HG02885 (cell line): ENCODE measurements around the gene P2RX5.
"Not testable (repeated sequence)": the region's sequence is repeated elsewhere in the genome, so short reads cannot be mapped to it uniquely, and the experiment has no call there.

ENCODE experiments used
- ATAC-seq: cut with Tn5 transposase; IDR thresholded peaks from one replicate; pipeline ENCODE4 v1.9.1; 2021; ENCODE audit warnings: mild to moderate bottlenecking; ENCODE audit not compliant: unreplicated experiment, poor library complexity

The P2RX5 gene

DNA sequence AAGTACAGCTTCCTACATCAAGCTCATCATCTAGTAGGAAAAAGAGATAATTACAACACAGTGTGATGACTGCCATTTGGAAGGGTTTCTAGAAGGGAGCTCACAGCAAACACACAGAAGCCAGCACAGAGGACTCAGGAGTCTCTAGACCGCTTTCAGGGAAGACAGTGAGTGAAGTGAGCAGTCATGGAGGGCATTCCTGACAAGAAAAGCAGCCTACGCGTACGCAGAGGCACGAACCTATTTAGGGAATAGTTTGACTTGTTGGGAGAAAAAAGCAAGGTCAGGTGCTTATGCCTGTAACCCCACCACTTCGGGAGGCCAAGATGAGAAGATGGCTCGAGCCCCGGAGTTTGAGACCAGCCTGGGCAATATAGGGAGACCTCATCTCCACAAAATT lies 19.3 kb upstream of the P2RX5 start:
- no peak for ATAC-seq

DNA sequence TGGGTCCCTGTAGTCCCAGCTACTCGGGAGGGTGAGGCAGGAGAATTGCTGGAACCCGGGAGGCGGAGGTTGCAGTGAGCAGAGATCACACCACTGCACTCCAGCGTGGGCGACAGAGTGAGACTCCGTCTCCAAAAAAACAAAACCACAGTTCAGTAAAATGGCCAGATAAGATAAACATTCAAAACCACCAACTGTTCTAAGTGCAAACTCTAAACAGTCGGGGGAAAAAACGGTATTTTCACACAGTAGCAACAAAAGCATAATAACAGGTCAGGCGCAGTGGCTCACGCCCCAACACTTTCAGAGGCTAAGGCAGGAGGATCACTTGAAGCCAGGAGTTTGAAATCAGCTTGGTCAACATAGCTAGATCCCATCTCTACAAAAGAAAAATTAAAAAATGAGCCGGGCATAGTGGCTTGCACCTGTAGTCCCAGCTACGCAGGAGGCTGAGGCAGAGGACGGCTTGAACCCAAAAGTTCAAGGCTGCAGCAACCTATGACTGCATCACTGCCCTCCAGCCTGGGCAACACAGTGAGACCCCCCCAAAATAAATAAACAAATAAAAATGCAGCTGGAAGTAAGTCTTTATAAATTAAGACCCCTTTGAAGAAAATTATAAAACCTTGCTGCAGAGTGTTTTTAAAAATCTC lies 17.0 kb upstream of the P2RX5 start:
- ATAC-seq: no peak

DNA sequence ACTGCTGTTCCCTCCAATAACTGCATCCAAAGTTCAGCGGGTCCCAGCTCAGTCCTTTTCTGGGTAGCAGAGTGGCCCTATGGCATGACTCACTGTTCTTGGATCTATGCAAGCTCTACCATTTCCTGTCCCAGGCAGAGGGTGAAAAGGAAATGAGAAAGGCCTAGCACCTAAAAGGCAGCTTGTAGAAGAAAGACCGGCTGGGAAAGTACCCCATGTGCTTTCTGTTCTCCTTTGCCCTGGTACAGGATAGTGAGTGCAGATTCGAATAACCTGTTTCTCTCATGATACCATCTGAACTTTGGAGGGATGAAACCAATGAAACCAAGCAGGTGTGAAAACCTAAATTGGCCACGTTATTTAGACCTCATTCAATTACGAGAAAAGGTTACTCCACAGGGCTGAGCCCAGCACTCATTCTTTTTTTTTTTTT lies 15.0 kb upstream of the P2RX5 start:
- ATAC-seq: peak; percentile 91

DNA sequence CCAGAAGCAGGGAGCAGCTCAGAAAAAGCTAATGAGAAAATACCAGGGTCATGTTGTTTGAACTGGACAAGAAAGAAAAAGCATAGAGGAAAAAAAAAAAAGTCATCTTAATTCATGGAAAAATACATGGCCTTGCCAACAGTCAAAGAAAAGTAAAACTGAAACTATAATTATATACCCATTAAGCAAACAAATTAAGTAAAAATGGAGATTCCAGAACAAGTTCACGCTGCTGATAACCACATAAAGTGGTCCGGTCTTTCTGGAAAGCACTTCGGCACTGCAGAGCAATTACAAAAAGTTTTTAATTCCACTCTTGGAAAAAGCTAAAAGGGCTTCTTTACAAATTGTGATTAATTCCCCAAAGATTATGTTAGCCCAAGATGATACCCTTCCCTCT lies 12.4 kb upstream of the P2RX5 start:
- no peak for ATAC-seq

DNA sequence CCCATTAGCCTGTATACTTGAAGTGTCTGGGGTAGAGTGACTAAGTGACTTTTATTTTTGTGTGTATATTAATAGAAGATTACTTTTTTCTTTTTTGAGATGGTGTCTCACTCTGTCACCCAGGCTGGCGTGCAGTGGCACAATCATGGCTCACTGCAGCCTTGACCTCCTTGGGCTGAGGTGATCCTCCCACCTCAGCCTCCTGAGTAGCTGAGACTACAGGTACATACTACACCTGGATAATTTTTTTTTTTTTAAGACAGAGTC lies 9.7 kb upstream of the P2RX5 start:
- ATAC-seq: not testable (repeated sequence)

DNA sequence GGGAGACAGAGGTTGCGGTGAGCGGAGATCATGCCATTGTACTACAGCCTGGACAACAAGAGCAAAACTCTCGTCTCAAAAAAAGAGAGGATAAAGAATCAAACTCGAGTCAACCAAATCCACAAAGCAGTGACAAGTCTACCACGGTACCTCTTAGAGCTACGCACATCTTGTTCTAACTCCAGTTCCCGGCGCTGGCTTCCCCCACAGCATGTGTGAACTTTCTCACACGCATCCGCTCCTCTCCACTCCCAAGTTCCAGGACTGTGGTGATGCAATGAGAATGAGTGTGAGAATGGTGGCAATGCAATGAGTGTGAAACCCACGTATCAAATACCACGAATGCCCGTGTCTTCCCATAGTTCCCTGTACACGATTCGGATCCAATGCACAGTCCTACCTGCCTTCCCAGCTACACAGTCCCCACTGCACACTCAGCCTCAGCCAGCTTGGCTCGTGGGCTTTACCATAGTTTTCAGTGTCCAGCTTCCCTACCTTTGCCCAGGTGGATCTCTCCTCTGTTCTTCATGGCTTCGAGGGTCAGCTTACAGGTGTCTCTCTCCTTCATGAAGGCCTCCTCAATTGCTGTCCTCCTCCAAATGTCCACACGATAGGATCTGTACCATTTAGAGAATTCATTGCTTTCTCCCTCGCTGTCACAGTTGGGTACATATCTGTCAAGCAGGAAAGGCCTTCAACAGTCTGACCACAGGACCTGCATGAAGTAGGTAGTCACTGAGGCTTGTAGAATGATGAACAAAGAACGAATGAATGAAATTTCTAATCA lies 9.2 kb upstream of the P2RX5 start:
- no peak for ATAC-seq

DNA sequence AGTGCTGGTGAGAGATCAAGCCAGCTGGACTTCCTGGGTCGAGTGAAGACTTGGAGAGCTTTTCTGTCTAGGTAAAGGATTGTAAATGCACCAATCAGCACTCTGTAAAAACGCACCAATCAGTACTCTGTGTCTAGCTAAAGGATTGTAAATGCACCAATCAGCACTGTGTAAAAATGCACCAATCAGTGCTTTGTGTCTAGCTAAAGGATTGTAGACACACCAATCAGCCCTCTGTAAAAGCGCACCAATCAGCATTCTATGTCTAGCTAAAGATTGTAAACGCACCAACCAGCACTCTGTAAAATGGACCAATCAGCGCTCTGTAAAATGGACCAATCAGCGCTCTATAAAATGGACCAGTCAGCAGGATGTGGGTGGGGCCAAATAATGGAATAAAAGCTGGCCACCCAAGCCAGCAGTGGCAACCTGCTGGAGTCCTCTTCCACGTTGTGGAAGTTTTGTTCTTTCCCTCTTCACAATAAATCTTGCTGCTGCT lies 6.1 kb upstream of the P2RX5 start:
- ATAC-seq: not testable (repeated sequence)

DNA sequence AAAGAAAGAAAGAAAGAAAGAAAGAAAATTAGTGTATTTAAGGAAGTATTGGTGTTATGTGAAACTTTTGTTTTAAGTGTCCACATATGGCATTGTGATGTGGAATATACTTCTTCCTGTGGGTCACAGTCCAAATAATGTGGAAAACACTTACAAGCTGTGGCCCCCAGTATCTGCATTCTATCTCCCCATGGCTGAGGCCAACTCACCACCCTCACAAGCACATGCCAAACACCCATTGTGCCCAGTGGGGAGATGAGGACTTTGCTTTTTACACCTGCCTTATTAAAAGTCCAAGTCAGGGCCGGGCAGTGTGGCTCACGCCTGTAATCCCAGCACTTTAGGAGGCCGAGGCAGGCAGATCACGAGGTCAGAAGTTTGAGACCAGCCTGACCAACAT lies 4.0 kb upstream of the P2RX5 start:
- ATAC-seq: no peak

DNA sequence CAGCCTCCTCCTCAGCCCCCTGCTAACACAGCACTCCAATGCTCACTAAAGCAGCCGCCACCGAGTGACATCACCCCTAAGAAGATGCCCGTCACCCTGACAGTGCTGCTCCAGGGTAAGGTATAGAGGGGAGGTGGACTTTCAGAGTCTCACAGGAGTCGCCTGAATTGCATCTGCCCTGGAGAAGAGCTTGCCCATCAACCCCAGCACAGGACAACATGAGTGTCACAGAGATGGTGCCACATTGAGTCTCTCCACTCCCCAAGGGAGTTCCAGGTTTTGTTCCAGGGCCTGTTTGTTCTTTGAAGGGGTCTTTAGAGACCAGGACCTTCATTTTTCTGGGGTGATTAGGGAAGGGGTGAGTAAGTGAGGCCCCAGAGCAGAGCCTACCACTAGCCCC lies 2.2 kb upstream of the P2RX5 start:
- ATAC-seq: no peak

DNA sequence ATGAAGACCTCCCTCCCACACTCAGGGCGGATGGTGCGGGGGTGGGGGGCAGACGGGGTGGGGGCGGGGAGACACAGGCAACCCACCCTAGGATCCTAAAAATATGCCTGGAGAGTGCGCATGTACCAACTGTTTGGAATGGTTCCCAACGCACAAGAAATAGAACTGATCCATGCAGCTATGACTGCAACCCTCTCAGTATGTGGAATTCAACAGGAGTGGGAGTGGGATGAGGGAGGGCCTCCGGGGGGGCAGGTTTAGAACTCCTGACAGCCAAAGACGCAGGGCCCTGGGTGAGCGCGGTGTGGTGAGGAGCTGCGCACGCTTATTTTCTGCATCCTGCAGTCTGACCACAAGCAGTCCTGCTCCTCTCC lies 1.1 kb upstream of the P2RX5 start:
- ATAC-seq: no peak

DNA sequence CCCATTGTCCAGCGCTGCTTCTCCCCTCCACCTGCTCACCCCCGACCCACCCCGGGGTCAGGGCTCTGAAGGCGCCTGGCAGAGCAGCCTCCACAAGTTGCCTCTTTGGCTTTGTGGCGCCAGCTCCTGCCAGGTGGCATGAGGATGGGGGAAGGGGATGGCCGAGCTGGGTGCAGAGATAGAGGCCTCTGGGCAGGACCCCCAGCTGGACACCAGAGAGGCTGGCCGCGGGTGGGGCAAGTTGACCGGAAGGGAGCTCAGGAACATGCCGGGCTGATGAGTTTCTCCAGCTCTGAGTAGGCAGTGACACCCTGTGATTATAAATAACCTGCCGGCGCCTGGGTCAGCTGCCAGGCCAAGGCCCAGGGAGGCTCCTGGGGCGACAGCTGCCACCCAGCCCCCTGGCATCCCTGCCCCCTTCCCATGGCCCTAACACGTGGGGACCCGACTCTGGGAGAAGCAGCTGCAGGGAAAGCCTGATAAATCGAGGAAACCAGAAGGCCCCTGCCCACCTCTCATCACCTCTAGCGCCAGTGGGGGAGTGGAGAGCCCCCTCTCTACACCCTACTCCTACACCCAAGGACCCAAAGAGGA lies 729 bp downstream of the P2RX5 start:
- ATAC-seq: no peak

DNA sequence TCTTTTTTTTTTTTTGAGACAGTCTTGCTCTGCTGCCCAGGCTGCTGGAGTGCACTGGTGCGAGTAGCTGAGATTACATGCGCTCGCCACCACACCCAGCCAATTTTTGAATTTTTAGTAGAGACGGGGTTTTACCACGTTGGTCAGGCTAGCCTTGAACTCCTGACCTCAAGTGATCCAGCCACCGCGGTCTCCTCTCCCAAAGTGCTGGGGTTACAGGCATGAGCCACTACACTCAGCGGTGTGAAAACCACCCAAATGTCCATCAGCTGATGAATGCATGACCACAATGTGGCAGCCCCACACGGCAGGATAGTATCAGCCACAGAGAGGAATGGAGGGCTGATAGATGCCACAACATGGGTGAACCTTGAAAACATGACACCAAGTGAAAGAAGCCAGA lies 2.1 kb downstream of the P2RX5 start:
- peak; percentile 41 for ATAC-seq

DNA sequence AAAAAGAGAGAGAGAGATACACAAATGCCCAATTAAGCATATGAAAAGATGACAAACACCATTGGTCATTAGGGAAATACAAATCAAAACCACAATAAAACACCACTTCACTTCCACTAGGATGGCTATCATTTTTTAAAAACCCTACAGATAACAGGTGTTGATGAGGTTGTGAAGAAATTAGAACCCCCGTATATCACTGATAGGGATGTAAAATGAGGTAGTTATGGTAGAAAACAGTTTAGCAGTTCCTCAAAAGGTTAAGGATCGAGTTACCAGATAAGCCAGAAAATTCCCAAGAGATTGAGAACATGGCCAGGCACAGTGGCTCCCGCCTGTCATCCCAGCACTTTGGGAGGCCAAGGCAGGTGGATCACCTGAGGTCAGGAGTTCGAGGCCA lies 2.8 kb downstream of the P2RX5 start:
- ATAC-seq: no peak

DNA sequence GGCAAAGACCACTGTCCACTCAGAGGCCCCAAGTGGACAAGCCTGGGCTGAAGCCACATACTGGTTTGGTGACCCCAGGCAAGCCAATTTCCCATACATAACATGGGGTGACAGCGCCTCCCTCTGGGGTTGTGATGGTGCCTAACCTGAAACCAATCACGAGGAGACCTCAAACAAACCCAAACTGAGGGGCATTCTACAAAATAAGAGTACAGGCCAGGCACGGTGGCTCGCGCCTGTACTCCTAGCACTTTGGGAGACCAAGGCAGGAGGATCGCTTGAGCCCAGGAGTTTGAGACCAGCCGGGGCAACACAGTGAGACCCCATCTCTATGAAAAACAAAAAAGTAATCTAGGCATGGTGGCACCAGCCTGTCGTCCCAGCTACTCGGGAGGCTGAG lies 3.6 kb downstream of the P2RX5 start:
- ATAC-seq: no peak

DNA sequence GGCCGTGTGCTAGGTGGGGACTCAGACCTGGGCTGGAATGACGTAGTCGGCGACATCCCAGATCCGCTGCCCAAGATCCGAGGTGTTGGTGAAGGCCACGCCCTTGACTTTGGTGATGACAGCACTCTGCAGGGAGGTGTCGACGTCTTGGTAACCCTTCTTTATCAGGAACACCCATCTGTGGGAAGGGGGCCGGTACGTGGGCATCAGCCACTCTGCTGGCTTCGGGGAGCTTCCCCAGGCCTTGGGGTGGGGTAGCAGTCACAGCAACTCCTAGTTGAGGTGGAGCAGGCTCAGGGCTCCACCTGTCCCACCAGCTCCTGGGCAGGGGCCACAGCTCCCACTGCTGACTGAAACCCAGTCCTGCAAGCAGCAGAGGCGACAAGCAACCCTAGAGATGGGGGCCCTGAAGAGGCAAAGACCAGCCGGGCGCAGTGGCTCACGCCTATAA lies 4.3 kb downstream of the P2RX5 start:
- no peak for ATAC-seq

DNA sequence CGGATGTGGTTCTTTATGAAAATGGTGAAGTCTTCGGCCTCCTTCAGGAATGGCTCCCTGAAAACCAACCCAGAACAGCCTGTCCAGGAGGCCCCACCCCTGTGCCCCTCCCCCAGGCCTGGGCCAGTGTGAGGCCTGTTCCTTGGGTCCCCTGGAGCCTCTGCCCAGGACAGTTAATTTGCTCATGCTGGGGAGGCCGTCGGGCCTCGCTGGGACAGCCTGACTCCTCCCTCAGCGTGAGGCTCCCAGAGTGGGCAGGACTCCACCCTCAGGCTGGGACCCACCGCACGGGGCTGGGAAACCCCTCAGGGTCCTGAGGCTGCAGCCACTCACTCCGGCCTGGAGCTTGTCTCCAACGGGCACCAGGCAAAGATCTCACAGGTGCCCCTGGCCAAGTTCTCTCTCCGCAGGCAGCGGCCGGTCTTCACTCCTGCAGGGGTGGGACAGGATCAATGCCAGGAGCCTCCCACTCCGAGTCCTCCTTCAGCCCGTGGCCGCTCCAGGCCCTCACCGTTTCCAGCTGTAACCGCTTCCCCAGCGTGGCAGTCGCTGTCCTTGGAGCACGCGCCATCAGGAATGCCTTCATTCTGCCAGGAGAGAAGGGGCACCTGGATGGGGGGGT lies 5.8 kb downstream of the P2RX5 start:
- no peak for ATAC-seq

DNA sequence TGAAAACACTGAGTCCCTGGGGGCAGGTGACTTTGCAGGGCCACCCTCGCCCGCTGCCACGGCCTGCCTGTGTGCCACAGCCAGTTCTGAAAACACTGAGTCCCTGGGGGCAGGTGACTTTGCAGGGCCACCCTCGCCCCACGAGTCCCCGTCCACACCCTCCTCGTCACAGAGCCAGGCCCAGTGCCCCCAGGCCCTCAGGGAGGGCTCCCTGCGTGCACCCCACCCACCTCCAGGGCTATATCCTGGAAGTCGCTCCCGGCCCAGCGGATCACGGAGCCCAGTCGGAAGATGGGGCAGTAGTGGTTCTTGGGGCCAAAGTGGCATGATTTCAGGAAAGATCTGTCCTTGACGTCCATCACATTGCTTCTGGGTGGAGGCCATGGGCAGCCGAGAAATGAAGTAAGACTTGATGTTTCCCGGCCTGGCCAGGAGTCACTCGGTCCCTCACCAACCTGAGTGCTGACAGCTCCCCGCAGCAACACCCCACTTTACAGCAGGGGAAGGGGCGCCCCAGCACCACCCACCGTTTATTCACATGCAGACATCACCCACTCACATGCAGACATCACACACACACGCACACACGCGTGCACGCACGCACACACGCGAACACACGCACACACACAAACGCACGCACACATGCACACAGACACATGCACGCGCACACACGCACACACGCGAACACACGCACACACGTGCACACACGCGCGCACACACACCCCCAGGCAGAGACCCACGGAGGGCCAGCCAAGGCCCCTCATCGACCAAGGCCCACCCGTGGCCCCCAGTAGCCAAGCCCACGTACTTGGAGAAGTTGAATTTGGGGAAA lies 6.5 kb downstream of the P2RX5 start:
- ATAC-seq: no peak

DNA sequence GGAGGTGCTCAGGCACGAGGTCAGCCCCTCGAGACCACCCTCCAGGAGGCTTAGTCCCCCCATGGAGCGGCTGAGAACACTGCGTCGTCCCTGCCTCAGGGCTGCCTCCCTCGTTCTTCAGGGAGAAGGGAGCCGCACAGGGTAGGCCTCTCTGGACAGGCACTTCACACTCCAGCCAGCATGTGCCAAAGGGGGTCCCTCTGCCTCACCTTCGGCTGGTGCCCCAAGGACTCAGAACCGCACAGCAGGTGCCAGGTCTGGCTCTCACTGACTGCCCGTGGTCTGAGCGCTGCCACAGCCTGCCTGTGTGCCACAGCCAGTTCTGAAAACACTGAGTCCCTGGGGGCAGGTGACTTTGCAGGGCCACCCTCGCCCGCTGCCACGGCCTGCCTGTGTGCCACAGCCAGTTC lies 7.1 kb downstream of the P2RX5 start:
- no peak for ATAC-seq

DNA sequence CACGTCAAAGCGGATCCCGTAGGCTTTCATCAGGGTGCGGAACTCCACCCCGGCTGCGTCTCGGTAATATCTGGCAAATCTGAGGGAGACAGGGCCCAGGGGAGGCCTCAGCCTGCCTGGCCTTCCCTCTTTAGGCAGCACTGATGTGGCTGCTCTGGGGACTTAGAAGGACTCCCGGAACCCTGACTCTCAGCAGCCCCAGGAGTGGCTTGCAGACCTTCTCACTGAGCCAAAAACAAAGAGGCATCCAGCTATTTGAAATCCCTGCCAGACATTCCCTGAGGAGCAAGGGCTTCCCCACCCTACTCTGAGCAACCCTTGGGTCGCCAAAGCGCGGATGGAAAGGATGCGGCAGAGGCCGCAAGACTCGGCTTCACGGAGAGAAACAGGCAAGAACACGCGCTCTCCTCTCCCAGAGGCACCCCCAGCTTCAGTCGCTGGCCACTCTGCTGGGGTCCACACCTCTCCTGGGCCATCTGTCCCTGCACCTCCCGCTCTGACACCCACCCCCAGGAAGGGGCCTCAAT lies 7.9 kb downstream of the P2RX5 start:
- no peak for ATAC-seq

DNA sequence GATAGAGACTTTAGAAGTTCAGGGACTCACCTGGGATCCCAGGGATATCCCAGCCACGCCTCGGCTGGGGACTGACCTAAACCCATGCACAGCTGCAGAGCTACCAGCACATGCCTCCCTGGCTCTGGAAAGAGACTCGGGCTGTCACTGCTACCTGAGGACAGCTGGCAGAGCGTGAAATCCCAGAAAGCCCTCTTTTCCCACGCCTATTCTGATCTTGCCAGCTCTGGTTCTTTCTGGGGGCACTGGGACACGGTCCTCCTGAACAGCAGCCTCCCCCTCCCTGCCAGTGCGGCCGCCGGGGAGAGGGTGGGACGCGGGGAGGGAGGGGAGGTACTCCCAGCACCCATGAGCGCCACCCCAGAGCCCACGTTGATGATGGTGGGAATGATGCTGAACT lies 10.8 kb downstream of the P2RX5 start:
- ATAC-seq: no peak
